ENCODE measurements around the gene HOXA13. TPM values are rescaled to one million over a fixed set of nuclear protein-coding genes. Genes with fewer than 3 reads are reported as not detected.
A peak's percentile ranks its signal among the peaks of the same experiment; 100 is the strongest.

Gene HOXA13
- total RNA-seq, 1 donor from 2014 or later, result not detected

- H3K27ac Mint-ChIP-seq (ENCODE audit: unreplicated experiment), result no peak overlapping the region
- H3K36me3 Mint-ChIP-seq (ENCODE audit: low read depth), result peaks cover 5% of the 10 kb centered on the region
- H3K4me1 Mint-ChIP-seq (ENCODE audit: low read depth), result peaks cover 36% of the 10 kb centered on the region
- peaks cover 74% of the 10 kb centered on the region for H3K27me3 Mint-ChIP-seq (ENCODE audit: low read depth)
- peak; percentile 66 for DNase-seq (ENCODE audit: low spot score)
- TF ChIP-seq, protein P1, sequence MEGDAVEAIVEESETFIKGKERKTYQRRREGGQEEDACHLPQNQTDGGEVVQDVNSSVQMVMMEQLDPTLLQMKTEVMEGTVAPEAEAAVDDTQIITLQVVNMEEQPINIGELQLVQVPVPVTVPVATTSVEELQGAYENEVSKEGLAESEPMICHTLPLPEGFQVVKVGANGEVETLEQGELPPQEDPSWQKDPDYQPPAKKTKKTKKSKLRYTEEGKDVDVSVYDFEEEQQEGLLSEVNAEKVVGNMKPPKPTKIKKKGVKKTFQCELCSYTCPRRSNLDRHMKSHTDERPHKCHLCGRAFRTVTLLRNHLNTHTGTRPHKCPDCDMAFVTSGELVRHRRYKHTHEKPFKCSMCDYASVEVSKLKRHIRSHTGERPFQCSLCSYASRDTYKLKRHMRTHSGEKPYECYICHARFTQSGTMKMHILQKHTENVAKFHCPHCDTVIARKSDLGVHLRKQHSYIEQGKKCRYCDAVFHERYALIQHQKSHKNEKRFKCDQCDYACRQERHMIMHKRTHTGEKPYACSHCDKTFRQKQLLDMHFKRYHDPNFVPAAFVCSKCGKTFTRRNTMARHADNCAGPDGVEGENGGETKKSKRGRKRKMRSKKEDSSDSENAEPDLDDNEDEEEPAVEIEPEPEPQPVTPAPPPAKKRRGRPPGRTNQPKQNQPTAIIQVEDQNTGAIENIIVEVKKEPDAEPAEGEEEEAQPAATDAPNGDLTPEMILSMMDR (IDR thresholded peaks at IDR 0.05), result no peak
- no peak overlapping the region for H3K4me3 Mint-ChIP-seq (ENCODE audit: unreplicated experiment)
- no peaks in the 10 kb centered on the region for H3K9me3 Mint-ChIP-seq (ENCODE audit: low read depth)
Observed at GRCh38 chr7:27182861-27183681, 16.8 kb downstream of the HOXA13 start.

DNA sequence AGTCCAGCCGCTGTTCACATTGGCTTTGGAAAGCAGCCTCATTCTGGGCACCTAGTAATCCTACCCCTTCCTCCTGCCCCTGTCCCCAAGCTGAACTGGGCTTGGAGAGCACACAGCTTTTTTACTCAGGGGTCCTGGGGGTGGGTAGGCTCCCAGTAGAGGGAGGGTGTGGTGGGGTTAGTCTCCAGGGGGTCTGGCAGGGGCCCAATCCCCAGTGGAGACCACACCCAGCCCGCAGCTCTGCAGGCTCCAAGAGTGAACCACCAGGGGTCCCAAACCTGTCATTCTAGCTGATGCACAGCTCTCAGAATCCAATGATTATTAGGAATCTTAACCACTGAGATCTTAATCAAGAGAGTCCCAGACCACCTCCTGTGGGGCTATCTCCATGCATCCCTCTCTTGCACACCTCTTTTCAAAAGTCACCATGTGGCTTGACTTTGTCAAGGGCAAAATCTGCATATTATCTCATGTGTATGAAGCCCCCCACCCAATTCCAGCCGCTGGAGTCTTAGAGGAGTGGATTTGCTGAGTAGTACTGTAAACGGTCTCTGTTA is 17.5 kb downstream of the HOXA13 start:
- Mint-ChIP-seq H3K36me3 (ENCODE audit: low read depth) (peaks cover 9% of the 10 kb centered on the region), H3K9me3 (ENCODE audit: low read depth) (no peaks in the 10 kb centered on the region), H3K4me1 (ENCODE audit: low read depth) (peaks cover 31% of the 10 kb centered on the region), H3K4me3 (ENCODE audit: unreplicated experiment) (no peak overlapping the region), H3K27me3 (ENCODE audit: low read depth) (peaks cover 75% of the 10 kb centered on the region), H3K27ac (ENCODE audit: unreplicated experiment) (no peak overlapping the region)
- no peak for DNase-seq (ENCODE audit: low spot score)
- TF ChIP-seq, protein P1 (IDR thresholded peaks at IDR 0.05), result no peak

GRCh38 chr7:27181795-27182275 is 18.1 kb downstream of the HOXA13 start:
- peaks cover 31% of the 10 kb centered on the region for H3K4me1 Mint-ChIP-seq (ENCODE audit: low read depth)
- DNase-seq (ENCODE audit: low spot score), result peak; percentile 46
- H3K27me3 Mint-ChIP-seq (ENCODE audit: low read depth), result peaks cover 76% of the 10 kb centered on the region
- H3K27ac Mint-ChIP-seq (ENCODE audit: unreplicated experiment), result no peak overlapping the region
- TF ChIP-seq, protein P1 (IDR thresholded peaks at IDR 0.05), result no peak
- H3K4me3 Mint-ChIP-seq (ENCODE audit: unreplicated experiment), result no peak overlapping the region
- H3K9me3 Mint-ChIP-seq (ENCODE audit: low read depth), result no peaks in the 10 kb centered on the region
- peaks cover 9% of the 10 kb centered on the region for H3K36me3 Mint-ChIP-seq (ENCODE audit: low read depth)

GRCh38 chr7:27180431-27181420 is 19.2 kb downstream of the HOXA13 start:
- H3K4me3 Mint-ChIP-seq (ENCODE audit: unreplicated experiment), result no peak overlapping the region
- H3K27me3 Mint-ChIP-seq (ENCODE audit: low read depth), result peaks cover 78% of the 10 kb centered on the region
- H3K27ac Mint-ChIP-seq (ENCODE audit: unreplicated experiment), result no peak overlapping the region
- TF ChIP-seq, protein P1 (IDR thresholded peaks at IDR 0.05), result no peak
- H3K4me1 Mint-ChIP-seq (ENCODE audit: low read depth), result peaks cover 29% of the 10 kb centered on the region
- peak; percentile 70 for DNase-seq (ENCODE audit: low spot score)
- no peaks in the 10 kb centered on the region for H3K9me3 Mint-ChIP-seq (ENCODE audit: low read depth)
- H3K36me3 Mint-ChIP-seq (ENCODE audit: low read depth), result peaks cover 9% of the 10 kb centered on the region
